GM21515 (cell line): ENCODE results near the gene SH2D4B.
"Not testable (repeated sequence)": the region's sequence is repeated elsewhere in the genome, so short reads cannot be mapped to it uniquely, and the experiment has no call there.

Experiments
- ATAC-seq: cut with Tn5 transposase; IDR thresholded peaks from one replicate; pipeline ENCODE4 v1.9.1; 2021; ENCODE audit not compliant: unreplicated experiment

Gene SH2D4B

DNA sequence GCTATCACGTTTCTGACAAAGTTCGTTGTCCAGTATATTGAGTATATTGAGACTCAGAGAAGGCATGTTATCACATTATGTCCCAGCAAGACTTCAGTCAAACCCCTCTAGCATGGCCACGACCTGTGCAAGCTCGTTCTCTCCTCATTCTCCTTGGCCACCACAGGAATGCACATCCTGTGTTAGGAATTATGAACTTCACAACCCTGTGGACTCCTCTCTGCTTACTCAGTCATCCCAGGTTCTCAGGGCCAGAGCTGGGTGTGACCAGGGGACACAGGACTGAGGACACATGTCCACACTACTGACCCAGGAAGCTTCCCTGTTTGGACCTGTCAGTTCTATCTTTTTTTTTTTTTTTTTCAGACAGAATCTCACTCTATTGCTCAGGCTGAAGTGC is 4.4 kb downstream of the SH2D4B start:
- ATAC-seq = no peak

DNA sequence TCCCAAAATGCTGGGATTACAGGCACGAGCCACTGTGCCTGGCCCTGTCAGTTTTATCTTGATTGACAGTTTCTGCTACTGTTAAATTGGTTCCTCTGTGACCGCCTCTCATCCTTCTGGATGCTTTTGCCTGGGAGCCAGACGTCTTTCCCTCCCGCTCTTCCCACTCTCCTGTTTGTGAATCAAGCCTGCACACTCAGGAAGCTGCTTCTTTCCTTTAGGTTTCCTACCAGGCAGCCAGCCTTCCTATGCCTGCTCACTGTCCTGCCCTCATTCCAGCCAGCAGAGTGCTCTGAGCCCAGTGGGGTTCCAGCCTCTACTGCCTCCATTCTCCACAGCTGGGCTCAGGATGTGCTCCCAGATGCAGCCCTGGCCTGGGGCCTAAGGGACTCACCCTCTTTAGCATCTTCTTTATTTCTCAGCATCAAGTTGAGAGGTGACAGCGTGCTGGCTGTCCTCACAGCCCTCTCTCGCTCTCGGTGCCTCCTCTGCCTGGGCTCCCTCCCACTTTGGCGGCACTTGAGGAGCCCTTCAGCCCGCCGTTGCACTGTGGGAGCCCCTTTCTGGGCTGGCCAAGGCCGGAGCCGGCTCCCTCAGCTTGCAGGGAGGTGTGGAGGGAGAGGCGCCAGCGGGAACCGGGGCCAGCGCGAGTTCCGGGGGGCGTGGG is 5.1 kb downstream of the SH2D4B start:
- ATAC-seq = no peak

DNA sequence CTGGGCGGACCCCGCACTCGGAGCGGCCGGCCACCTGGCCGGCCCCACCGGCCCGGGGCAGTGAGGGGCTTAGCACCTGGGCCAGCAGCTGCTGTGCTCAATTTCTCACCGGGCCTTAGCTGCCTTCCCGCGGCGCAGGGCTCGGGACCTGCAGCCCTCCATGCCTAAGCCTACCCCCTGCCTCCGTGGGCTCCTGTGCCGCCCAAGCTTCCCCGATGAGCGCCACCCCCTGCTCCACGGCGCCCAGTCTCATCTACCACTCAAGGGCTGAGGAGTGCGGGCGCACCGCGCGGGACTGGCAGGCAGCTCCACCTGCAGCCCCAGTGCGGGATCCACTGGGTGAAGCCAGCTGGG is 5.6 kb downstream of the SH2D4B start:
- ATAC-seq = not testable (repeated sequence)

DNA sequence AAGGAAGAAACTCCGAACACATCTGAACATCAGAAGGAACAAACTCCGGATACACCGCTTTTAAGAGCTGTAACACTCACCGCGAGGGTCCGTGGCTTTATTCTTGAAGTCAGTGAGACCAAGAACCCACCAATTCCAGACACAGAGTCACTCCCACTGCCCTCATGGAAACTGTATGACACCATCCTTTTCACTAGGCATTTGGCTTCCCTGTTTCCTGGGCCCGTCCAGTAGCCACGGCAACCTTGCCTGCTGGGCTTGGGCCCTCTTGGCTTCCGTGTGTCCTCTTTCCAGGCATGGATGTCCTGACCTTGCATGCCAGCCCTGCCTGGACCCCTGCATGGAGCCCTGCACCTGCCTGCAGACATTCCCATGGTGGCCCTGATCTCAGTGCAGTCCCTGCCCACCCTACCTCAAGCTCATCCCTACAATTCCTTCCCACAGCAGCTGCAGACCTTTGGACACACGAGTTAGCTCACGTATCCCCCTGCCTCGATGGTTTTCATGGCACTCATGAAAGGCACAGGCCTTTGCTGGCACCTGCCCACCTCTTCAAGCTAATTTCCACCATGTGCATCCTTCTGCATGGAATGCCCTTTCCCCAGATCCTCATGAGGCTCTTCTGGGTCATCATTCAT is 6.7 kb downstream of the SH2D4B start:
- ATAC-seq = no peak

DNA sequence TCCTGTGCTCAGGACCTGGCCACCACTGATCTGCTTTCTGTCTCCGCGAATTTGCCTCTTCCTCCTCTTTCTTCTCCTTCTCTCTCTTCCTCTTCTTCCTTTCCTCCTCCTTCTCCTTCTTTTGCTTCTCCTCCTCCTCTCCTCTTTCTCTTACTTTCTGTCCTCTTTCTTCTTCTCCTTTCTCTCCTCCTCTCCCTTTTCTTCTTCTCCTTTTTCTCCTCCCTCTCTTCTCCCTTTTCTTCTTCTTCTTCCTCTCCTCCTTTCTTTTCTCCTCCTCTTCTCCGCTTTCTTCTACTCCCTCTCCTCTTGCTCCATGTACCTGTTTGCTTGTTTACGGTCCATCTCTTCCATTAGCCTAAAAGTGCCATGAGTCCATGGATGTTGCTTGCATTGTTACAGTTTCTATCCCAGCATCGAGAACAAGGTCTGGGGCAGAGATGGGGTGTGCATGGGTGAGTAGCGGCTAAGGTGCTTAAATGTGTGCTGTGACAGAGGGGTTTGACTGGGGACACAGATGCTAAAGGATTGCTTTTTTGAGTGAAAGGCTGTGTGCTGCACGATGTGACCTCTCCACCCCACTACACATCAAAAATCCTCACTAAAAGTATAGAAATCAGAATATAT is 7.7 kb downstream of the SH2D4B start:
- no peak for ATAC-seq

DNA sequence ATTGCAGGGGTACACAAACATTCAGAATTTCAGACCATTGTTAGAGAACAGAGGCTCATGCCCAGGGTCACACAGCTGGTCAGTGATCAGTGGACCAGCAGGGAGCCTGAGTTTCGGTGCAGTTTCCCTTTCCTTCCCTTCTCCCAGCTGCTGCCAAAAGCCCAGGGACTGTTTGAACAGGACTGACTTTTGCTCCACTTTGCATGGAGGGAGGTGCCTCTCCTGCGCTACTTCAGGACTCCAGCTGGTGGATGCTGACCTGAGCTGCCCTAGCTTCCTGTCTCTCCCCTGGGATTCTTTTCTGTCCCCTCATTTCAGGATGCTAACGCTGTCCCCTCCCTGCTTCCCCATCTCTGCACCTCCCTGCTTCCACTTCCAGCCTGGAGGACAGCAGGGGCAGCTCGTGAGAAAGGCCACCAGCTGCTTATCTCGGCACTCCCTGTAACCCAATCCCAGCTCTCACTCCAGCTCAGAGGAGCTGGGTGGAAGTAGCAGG is 14.5 kb downstream of the SH2D4B start:
- ATAC-seq = no peak

DNA sequence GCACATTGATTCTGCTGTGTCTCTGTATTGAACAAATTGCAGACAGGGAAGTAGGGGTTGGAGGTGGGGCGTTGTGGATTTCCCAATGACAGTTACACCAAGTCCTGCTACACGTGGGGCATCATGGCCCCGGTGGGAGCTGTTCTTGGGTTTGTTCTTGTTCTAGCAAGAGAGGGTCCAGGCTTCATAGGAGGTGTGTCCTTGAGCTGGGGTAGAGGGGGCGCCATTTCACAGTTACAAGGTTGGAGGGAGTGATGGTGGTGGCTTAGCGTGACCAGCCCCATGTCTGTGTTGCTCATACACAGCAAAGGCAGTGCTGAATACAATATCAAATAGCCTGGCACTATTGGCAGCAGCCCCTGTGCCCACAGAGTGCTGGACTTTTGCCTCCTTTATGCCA is 15.7 kb downstream of the SH2D4B start:
- no peak for ATAC-seq

DNA sequence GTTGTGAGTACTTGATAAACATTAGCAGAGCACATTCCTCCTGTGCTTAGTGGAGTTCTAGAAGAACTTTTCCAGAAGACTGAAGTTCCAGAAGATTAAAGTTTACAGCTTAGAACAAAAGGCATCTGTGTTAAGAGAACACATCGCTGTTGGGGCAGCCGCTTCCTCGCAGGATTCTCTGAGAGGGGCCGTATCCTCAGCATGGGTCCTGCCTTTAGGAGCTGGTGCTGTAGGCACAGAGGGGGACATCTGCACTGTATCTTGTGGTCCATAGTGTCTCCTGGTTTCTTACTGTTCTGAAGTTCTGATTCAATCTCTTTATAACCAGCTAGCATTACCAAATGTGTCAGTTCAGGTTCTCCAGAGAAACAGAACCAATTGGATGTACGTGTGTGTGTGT is 16.3 kb downstream of the SH2D4B start:
- no peak for ATAC-seq

DNA sequence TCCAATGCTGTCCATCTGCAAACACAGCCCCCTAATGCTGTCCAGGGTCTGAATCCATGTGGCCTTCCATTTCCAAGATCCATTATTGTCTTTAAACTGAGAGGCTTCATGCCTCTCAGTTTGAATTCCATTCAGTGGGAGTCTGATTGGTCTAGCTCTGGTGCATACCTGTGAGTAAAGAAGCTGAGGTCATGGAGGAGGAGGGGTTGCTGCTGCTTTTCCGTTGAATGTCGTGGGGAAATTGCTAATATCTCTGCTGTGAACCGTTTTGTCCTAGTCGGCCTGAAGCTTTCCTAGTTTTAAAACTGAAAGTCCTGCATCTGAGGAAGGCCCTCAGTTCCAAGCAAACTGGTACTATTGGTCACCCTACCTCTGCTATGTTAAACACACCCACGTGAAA is 17.7 kb downstream of the SH2D4B start:
- ATAC-seq = no peak

DNA sequence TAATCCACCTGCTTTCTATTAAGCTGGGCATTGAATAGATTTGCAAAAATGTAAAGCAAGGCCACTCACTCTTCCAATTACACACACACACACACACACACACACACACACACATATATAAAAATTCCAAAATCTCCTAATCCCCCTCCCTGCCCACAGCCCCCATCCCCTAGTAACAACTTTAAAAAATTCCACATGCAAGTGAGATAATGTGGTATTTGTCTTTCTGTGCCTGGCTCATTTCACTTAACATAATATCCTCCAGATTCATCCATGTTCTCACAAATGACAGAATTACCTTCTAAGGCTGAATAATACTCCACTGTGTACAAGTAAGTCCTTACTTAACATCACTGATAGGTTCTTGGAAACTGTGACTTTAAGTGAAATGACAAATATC is 24.2 kb downstream of the SH2D4B start:
- ATAC-seq = no peak

DNA sequence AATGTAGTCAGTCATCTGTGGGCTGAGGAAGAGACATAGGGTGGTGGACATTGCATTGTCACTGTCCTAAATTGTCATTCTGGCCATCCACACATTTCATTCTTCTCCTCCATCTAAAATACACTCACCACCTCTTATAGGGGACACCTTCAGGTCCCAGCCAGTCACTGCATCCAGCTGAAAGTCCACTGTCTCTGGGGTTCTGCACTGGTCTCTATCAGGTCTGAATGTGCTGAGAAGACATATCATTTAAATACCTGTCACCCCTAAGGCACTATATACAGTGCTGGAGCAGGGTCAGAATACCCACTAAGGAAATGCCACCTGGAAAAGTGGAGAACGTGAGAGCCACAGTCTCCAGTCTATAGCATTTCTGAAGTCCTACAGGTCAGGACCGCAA is 29.6 kb downstream of the SH2D4B start:
- no peak for ATAC-seq

DNA sequence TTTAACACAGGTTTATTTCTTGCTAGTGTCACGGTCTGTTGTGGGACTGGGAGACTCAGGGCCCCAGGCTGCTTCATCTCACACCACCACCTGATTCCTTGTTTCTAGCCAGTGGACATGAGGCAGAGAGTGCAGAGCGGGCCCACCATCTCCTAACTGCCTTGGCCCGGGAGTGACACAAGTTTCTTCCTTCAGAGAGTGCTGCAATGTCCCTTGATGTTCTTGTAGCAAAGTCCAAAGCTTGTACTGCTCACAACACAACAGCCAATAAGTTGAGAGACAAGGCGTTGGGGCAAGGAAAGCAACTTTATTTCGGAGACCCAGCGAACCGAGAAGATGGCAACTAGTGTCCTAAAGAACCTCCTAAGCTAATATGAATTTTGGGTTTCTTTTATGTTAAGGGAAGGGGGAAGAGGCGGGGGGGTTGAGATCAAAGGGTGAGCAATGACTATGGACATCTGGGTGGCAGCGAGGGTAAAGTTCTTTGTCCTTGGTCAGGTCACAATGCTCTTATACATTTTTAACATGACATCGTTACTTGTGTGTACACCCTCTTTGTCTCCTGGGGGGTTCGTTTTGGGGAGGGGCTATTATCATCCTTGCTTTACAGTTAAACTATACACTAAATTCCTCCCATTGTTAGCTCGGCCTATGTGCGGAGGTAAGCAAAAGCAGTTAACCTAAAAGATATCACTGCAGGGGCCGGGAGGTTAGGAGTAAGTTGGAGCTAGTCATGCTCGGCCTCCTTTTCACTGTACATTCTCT is 31.6 kb downstream of the SH2D4B start:
- no peak for ATAC-seq

DNA sequence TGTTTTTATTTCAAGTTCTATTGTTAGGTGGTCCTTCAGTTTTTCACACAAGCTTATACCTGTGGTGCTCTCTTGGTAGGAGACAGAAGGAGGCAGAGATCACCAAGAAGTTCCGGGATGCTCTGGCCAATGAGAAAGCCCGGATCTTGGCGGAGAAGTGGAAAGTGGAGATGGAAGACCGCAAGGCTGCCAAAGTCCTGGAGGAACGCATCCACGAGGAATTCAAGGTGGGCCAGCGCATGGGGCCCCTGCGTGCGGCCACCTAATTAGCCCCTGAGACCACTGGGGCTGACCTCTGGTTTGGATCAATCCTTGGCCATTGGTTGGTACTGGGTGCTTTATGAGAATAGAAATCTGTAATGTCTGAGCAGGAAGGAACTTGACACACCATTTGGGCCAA is 33.6 kb downstream of the SH2D4B start:
- ATAC-seq = no peak

DNA sequence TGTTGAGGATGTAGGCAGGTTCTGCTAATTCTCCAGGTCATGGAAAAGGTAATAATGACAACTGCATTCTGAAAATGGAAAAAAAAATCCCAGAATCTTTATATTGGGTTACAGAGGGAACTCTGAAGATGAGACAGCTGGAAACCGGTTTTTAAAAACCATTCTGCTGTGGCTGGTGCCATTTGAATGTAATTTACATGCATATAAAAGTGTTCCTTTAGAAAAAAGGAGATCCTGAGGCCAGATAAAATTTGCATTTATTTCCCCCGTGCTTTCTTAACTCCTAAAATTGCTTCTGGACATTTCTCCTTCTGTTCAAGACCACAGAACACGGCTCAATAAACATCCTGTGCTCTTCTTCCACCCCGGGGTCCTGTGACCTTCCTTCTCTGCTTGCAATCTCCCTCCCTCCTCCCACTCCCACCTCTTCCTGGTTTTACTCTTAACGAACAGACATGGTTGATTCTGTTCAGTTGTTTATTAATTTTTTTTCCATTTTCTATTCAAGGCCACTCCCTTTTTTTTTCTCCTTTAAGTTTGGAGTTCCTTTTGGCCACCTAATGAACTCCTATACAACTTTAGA is 41.6 kb downstream of the SH2D4B start:
- no peak for ATAC-seq

DNA sequence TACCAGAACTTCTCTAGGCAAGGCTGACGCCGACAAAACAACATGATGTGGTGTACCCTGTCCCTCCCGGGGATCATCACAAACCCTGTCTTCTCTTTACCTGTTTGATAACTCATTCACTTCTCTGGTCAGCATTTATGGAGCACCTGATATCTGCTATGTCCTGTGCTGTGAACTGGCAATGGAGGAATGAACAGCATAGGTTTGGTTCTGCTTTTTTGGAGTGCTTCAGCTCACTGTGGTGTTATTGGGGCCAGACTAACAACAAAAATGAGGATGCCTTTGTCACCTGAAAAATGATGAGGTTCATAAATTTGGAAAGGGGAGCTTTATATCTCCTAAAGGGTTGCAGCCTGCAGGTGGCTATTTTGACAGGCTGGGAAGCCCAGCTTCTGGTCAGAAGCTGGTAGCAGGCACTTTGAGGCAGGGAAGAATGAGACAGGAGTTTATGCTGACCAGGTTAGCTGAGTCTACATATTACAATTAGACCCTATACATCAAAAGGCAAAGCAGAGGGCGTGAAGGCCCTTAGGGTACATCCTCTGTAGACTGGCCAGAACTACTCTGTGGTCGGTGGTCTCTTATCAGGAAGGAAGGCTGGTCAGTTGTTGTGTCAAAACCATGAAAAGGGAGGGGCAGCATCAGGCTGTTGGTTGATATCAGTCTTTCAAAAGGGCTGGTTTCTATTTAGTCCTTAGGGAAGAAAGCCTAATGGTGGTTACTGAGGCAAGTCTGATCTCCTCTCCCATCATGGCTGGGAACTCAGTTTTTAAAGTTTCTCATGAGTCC is 42.3 kb downstream of the SH2D4B start:
- ATAC-seq = no peak

DNA sequence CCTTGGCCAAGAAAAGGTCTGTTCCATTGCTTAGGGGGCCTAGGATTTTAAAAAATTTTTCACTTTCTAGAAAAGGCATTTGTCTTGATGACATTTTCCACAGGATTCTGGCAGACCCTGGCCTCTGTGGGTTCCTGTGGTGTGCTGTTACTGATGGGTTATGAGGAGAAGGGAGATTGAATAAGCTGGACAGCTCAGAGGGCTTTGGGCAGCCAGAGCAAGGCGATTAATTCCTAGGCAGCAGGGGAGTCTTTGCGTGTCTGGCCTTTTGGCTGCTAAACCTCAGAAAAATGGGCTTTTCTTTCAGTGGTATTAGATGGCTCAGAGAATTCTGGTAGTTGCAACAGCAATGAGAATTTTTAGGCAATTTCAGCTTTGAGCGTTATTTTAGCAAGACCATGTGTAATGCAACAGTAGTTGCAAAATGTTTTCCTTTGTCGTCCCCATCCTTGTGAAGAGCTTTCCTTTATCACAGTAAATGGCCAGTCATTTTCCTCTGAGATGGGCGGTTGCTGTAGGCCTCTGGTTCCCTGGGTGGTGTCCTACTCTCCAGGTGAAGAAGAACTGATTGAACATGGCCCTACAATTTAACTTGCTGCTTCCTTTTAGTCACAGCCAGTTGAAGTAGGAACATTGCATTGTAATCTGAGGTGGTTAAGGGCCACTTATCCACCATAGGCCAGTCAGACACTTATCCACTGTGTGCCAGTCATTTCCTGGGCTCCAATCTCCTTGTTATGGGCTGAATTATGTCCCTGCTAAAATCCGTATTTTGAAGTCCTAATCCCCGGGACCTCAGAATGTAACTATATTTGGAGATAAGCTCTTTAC is 43.2 kb downstream of the SH2D4B start:
- no peak for ATAC-seq

DNA sequence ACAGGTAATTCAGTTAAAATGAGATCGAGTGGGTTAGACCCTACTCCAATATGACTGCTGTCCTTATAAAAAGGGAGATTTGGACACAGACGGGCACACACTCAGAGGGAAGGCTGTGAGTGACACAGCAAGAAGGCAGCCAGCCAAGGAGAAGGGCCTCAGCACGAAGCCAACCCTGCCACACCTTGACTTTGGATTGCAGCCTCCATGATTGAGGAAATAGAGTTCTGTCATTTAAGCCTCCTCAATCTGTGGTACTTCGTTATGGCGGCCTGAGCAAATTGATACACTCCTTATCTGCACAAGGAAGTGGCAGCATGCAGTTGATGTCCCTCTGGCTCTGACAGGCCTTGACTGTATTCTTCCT is 43.8 kb downstream of the SH2D4B start:
- no peak for ATAC-seq

DNA sequence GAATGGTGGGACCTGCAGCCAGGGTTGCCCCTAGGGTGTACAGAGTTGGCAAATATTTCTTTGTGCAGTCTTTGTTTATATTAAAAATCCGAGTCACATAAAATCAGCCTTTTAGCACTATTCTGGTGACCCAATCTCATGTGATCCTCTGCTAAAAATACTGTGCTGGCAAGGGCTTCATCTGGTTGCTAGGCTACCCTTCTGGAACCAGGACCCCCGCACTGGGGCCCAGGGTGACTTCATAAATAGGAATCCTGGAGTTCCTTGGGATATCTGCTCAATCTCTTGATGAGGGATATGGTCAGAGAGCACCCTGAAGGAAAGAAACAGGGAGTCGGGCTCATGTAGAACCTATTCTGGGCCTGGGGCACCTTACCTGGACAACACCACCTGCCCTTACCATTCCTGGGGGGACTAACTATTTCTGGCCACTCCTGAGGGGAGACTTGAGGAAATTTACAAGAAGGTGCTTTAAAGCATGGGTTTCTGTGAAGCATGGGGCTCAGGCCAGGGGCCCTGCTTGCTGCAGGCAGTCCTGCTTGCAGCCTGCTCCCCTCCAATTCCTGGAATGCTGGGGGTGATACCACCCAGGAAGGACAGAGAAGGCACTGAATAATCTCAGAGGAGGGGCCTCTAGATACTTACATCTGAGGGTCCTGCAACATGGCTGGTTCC is 44.7 kb downstream of the SH2D4B start:
- no peak for ATAC-seq

DNA sequence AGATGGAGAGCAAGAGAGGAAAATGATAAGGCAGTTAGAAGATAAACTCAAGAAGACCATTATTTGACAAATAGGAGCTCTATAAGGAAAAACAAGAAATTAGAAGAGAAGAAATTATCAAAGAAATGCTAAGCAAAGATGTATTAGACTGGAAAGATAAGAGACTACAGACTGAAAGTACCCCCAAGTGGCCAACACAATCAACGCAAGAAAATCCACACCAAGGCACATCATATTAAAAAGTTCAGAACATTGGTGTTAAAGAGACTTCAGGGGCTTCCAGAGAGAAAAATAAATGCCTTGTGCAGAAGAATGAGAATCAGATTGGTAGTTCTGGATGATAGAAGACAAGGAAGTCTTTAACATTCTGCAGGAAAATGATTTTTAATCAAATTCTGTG is 46.0 kb downstream of the SH2D4B start:
- no peak for ATAC-seq
